GM18508 (cell line): ENCODE data around the gene PCYT2.
A peak's percentile ranks its signal among the peaks of the same experiment; 100 is the strongest.

ENCODE experiments used
- ATAC-seq: cut with Tn5 transposase; IDR thresholded peaks from one replicate; pipeline ENCODE4 v1.9.1; 2021; ENCODE audit warnings: moderate number of reproducible peaks; ENCODE audit not compliant: insufficient read depth, unreplicated experiment

The PCYT2 gene

DNA sequence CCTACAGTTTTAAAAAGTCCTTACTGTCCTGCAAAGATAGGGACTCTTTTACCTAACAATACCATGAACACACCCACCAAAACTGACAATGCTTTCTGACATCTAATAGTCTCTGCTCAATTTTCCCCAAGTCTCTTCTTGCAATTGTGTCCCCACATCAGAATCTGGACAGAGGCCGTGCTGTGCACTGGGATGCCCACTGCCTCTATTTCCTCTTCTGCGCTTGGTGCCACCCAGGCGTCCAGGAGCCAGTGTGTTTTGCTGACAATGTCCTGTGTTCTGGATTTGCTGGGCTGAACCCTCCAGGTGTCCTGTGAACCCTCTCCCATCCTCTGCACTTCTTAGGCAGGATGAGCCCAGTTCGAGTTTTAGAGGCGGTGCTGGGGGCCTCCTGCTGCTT, 33.6 kb downstream of the PCYT2 start:
- no peak for ATAC-seq

DNA sequence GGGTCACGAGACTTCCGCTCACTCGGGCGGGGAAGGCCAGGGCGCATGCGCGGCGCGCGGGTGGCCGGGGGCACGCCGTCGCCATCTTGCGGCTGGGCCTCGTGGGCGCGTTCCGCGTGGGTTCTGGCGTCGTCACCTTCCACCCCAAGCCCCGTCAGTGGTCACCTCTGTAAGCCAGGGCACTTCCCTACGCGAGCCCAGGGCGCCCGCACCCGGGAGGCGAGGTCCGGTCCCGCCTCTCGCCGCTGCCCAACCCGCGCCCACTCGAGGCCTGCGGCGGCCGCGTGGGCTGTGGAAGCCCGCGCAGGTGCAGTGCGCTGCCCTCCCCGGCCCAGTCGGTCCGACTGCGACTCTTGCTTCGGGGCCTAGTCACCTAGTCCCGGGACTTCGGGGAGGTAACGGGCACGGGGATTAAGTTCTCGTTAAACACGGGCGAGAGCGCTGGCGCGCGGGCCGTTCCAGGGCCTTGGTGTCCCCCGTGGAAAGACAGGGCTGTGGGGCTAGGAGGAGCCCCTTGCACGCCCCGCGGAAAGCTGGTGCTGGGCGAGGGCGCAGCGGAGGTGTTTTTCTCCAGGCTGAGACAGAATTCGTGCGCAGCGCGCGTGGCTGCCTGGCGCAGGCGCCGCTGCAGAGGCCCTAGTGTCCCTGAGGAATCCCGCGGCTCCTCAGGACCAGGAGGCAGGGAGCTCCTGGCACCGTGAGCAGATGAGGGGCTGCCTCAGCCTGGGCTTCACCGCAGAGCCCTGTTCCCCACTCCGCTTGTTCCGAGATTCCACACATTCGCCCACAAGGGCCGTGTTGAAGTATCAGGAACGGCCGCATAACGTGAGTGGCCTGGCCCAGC, 39.6 kb downstream of the PCYT2 start:
- ATAC-seq = no peak

- no peak for ATAC-seq
These were observed 40.2 kb downstream of the PCYT2 start, which contains the start of gene ARHGDIA for GRCh38 chr17:81870981-81871386. ARHGDIA (minus strand) TSS chr17:81871337; CDS start chr17:81869930, 1,407 bp downstream.

- ATAC-seq = no peak
These were observed 40.8 kb downstream of the PCYT2 start for GRCh38 chr17:81870131-81870980.

GRCh38 chr17:81869221-81870130, 41.7 kb downstream of the PCYT2 start:
- no peak for ATAC-seq

DNA sequence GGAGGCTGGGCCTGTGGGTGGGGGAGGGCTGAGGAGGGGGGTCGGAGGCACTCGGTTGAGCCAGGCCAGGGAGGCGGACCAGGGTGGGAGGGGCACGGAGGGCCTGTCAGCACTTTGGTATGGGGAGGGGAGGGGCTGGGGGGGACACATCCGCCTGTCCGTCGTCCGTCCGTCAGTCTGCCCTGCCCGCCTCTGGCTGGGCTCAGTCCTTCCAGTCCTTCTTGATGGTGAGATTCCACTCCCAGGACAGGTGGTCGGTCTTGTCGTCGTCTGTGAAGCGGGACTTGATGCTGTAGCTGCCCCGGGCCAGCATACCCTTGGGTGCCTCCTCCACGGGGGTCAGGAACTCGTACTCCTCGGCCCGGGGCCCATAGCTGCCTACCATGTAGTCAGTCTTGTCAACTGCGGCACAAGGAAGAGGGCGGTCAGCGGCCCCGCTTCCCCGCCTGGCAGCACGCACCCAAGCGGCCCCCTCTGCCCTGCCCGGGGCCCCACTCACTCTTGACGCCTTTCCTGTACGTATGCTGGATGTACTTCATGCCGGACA, 42.5 kb downstream of the PCYT2 start:
- no peak for ATAC-seq

- no peak for ATAC-seq
These were observed 43.1 kb downstream of the PCYT2 start for GRCh38 chr17:81867991-81868673.

- ATAC-seq = no peak
These were observed 43.8 kb downstream of the PCYT2 start for GRCh38 chr17:81867170-81867990.

GRCh38 chr17:81866440-81867169, 44.6 kb downstream of the PCYT2 start:
- ATAC-seq = no peak

DNA sequence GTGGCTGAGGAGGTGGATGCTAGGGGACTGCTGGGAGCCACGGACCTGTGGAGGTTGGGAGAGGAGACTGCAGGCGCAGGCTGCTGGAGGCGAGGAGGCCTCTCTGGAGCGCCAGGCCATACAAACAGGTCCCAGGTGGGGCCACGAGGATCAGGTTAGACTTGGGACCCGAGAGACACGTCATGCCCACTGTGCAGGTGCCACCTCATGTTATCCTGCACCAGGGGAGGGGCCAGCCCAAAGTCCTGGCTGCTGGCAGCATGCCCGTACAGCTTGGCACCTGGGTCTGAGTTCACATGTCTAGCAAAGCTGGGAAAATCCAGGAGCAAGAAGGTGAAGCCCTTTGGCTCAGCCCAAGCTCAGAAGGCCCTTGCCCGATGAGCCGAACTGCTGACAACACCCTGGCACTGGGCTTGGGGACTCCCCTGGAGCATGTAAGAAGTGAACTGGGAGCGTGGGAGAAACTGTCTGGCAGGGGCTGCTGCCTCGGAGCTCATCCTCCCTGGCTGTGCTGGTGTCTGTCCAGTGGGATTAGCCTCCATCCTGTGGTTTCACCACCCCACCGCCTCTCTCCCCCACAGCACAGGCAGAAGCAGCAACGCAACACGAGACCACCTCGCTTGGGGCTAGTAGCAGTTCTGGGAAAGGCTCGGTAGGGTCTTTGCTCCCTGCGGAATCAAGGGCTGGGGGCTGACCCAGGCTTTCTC, 45.3 kb downstream of the PCYT2 start:
- no peak for ATAC-seq

- no peak for ATAC-seq
These were observed 45.9 kb downstream of the PCYT2 start for GRCh38 chr17:81865358-81865732.

GRCh38 chr17:81863833-81864768, 47.1 kb downstream of the PCYT2 start:
- ATAC-seq = no peak

GRCh38 chr17:81863123-81863675, 48.0 kb downstream of the PCYT2 start:
- ATAC-seq = no peak

GRCh38 chr17:81860756-81861568, 50.2 kb downstream of the PCYT2 start:
- peak; percentile 77 for ATAC-seq
